Measurements from ENCODE around the gene GOLIM4. TPM values are rescaled to one million over a fixed set of nuclear protein-coding genes. Genes with fewer than 3 reads are reported as not detected.

GOLIM4 gene
- polyA plus RNA-seq, 1 of the 3 experiments (the other 2 are of a cell fraction), result 42.3 TPM

DNA sequence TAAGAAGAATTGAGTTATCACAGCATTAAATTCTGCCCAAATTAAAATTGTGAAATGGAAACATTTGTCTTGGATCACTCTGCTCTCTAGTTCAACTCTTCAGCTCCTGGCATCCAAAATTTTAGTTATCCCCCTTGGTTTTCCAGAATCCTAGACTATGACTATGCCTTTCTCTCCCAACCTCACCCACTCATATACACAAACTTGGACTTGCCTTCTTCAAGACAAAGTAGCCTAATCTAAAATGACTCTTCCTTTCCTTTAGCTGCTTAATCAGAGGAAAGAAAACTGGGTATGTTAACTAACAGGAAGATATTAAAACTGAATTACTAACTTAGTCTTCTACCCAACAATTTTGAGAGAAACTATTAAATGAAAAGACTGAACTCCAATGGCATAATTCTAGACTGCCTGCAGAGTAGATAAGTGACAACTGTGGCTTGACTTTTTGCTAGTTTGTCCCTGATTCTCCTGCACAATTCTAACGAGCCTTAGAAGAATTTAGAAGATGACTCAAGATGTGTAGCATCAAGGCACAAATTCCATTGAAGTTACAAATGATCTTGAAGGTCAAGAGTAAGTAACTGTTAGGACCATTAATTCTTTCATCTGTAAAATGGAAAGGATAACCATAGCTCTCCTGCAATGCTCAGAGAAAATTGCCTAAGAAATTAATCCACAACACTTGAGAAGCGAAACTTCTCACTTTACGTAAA, 5.2 kb upstream of the GOLIM4 start:
- Histone ChIP-seq H3K9me2 (no peaks in the 10 kb centered on the region), H3K79me2 (ENCODE audit: insufficient read depth) (no peaks in the 10 kb centered on the region), H3K4me1 (ENCODE audit: control insufficient read depth in 1 of 2, insufficient read depth in 2 of 2, low read depth in 1 of 2, low read length in 1 of 2) (peaks cover 5 to 14% of the 10 kb centered on the region in 2 experiments; a peak in 3 of 4 replicates), H3K4me2 (peak overlapping the region; percentile 60), H3K27me3 (ENCODE audit: insufficient read depth) (no peaks in the 10 kb centered on the region), H3K36me3 (replicated peaks in 1 of 2; ENCODE audit: control insufficient read depth in 1 of 2, insufficient read depth in 2 of 2, low read length in 1 of 2) (no peaks in the 10 kb centered on the region), H2AFZ (ENCODE audit: low read depth) (peak overlapping the region; percentile 80; the same call in 1 of the 2 replicates), H3K9ac (0 out of 2 replicates have a peak overlapping the region, but pooled peaks have one; percentile 32), H3K4me3 (ENCODE audit: low read depth in 2 of 2, low read length in 1 of 2) (no peak overlapping the region), H4K20me1 (ENCODE audit: insufficient read depth) (no peaks in the 10 kb centered on the region), H3K9me3 (no peaks in the 10 kb centered on the region), H3F3A (replicated peaks; ENCODE audit: insufficient read depth) (peaks cover 44% of the 10 kb centered on the region), H3K27ac (ENCODE audit: low read depth in 2 of 2, low read length in 1 of 2) (peak overlapping the region in 1 of 2 experiments; percentile 70; a peak in 2 of 4 replicates)
- 61% methylated on average over 3 of the region's 3 CpGs for WGBS (ENCODE audit: low lambda C conversion rate)
- peak; percentile 34; the same call in 1 of the 2 replicates for TF ChIP-seq FOSL2 (IDR thresholded peaks at IDR 0.05; ENCODE audit: borderline replicate concordance, low read depth)
- no peak for TF ChIP-seq RAD21 (IDR thresholded peaks at IDR 0.05; ENCODE audit: low read length)
- TF ChIP-seq, protein P1, sequence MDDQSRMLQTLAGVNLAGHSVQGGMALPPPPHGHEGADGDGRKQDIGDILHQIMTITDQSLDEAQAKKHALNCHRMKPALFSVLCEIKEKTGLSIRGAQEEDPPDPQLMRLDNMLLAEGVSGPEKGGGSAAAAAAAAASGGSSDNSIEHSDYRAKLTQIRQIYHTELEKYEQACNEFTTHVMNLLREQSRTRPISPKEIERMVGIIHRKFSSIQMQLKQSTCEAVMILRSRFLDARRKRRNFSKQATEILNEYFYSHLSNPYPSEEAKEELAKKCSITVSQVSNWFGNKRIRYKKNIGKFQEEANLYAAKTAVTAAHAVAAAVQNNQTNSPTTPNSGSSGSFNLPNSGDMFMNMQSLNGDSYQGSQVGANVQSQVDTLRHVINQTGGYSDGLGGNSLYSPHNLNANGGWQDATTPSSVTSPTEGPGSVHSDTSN (IDR thresholded peaks at IDR 0.05), result peak; percentile 38; the same call in 1 of the 2 replicates
- no peak for TF ChIP-seq GATA2 (CRISPR knock-in tag; IDR thresholded peaks at IDR 0.05)
- no peak for TF ChIP-seq NFIC (IDR thresholded peaks at IDR 0.05; ENCODE audit: borderline replicate concordance)
- peak; percentile 73 for TF ChIP-seq TCF12 (IDR thresholded peaks at IDR 0.05)
- TF ChIP-seq TEAD4 (IDR thresholded peaks at IDR 0.05; ENCODE audit: borderline replicate concordance, insufficient read depth), result 0 out of 2 replicates have a peak, but pooled peaks have one; percentile 34
- peak in 1 of 2 experiments; percentile 53; a peak in 1 of 4 replicates for TF ChIP-seq EP300 (IDR thresholded peaks at IDR 0.05; ENCODE audit: borderline replicate concordance in 1 of 2, low read depth in 1 of 2, low read length in 1 of 2)
- TF ChIP-seq YY1 (IDR thresholded peaks at IDR 0.05; ENCODE audit: low read depth), result no peak
- peak; percentile 23; the same call in 1 of the 2 replicates for TF ChIP-seq JUND (IDR thresholded peaks at IDR 0.05)
- TF ChIP-seq SMC3 (IDR thresholded peaks at IDR 0.05; ENCODE audit: low read depth, low read length), result no peak
- TF ChIP-seq, protein P2, sequence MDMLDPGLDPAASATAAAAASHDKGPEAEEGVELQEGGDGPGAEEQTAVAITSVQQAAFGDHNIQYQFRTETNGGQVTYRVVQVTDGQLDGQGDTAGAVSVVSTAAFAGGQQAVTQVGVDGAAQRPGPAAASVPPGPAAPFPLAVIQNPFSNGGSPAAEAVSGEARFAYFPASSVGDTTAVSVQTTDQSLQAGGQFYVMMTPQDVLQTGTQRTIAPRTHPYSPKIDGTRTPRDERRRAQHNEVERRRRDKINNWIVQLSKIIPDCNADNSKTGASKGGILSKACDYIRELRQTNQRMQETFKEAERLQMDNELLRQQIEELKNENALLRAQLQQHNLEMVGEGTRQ (IDR thresholded peaks at IDR 0.05; ENCODE audit: borderline replicate concordance, low read depth, low read length), result no peak
- no peak for DNase-seq
- CTCF ChIA-PET, result interaction anchor here (1.0 to 1.5 kb wide), 3 partner anchors 53 to 64 kb away, joined by 3 to 6 read pairs (median 5); no protein-coding TSS in a partner anchor
- POLR2A ChIA-PET, result no interaction called here

DNA sequence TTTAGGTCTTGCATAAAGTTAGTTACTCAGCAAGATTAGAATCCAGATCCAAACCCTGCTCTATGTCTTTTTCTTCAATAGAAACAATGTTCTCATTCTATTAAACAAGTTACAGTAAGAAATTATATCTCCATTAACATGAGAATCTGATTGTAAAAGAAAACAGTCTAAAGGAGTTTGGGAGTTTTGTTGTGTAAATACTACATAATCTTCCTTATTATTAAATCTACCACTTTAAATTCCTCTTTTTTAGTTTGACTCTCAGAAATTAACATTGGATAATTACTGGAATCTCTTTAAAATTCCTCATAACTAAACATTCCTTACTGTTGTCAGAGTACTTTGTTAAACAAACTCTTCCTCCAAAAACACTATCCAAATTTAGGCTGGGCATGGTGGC, 1.7 kb upstream of the GOLIM4 start:
- H3K4me1 ChIP-seq (ENCODE audit: control insufficient read depth in 1 of 2, insufficient read depth in 2 of 2, low read depth in 1 of 2, low read length in 1 of 2), result peaks cover 11 to 14% of the 10 kb centered on the region in 2 experiments; a peak in 3 of 4 replicates
- H3K27me3 ChIP-seq (ENCODE audit: insufficient read depth), result no peaks in the 10 kb centered on the region
- H3K79me2 ChIP-seq (ENCODE audit: insufficient read depth), result peaks cover 26% of the 10 kb centered on the region
- DNase-seq, result no peak
- no peak overlapping the region for H3K4me2 ChIP-seq
- CTCF ChIA-PET, result interaction anchor here (1.5 to 4.7 kb wide), 2 partner anchors 41 to 49 kb away, joined by 5 to 32 read pairs; no protein-coding TSS in a partner anchor
- no peaks in the 10 kb centered on the region for H3K36me3 ChIP-seq (replicated peaks in 1 of 2; ENCODE audit: control insufficient read depth in 1 of 2, insufficient read depth in 2 of 2, low read length in 1 of 2)
- peak overlapping the region; percentile 88 to 89; a peak in 3 of 4 replicates for H3K27ac ChIP-seq (ENCODE audit: low read depth in 2 of 2, low read length in 1 of 2)
- H3K4me3 ChIP-seq (ENCODE audit: low read depth in 2 of 2, low read length in 1 of 2), result no peak overlapping the region
- no peaks in the 10 kb centered on the region for H3K9me3 ChIP-seq
- no peak overlapping the region for H3K9ac ChIP-seq
- H4K20me1 ChIP-seq (ENCODE audit: insufficient read depth), result peaks cover 21% of the 10 kb centered on the region
- POLR2A ChIA-PET, result no interaction called here
- H2AFZ ChIP-seq (ENCODE audit: low read depth), result peak overlapping the region; percentile 68; the same call in 1 of the 2 replicates
- H3F3A ChIP-seq (replicated peaks; ENCODE audit: insufficient read depth), result peaks cover 54% of the 10 kb centered on the region
- H3K9me2 ChIP-seq, result no peaks in the 10 kb centered on the region
- TF ChIP-seq TCF12 (IDR thresholded peaks at IDR 0.05) (no peak), TEAD4 (IDR thresholded peaks at IDR 0.05; ENCODE audit: borderline replicate concordance, insufficient read depth) (no peak), TAF1 (IDR thresholded peaks at IDR 0.05; ENCODE audit: borderline replicate concordance, low read depth, low read length) (no peak), RCOR1 (IDR thresholded peaks at IDR 0.05; ENCODE audit: low read length) (no peak), MEF2A (IDR thresholded peaks at IDR 0.05; ENCODE audit: borderline replicate concordance, low read depth) (no peak), GABPA (IDR thresholded peaks at IDR 0.05; ENCODE audit: low read depth) (no peak), CHD2 (IDR thresholded peaks at IDR 0.05; ENCODE audit: low read length, partially characterized antibody) (no peak), NFIC (IDR thresholded peaks at IDR 0.05; ENCODE audit: borderline replicate concordance) (no peak), POLR2AphosphoS5 (IDR thresholded peaks at IDR 0.05; ENCODE audit: low read depth, low read length) (no peak), GATA2 (CRISPR knock-in tag; IDR thresholded peaks at IDR 0.05) (no peak), RXRA (IDR thresholded peaks at IDR 0.05; ENCODE audit: borderline replicate concordance, low read depth) (no peak)
- TF ChIP-seq, protein P2 (IDR thresholded peaks at IDR 0.05; ENCODE audit: borderline replicate concordance, low read depth, low read length), result no peak
- TF ChIP-seq, protein P3, sequence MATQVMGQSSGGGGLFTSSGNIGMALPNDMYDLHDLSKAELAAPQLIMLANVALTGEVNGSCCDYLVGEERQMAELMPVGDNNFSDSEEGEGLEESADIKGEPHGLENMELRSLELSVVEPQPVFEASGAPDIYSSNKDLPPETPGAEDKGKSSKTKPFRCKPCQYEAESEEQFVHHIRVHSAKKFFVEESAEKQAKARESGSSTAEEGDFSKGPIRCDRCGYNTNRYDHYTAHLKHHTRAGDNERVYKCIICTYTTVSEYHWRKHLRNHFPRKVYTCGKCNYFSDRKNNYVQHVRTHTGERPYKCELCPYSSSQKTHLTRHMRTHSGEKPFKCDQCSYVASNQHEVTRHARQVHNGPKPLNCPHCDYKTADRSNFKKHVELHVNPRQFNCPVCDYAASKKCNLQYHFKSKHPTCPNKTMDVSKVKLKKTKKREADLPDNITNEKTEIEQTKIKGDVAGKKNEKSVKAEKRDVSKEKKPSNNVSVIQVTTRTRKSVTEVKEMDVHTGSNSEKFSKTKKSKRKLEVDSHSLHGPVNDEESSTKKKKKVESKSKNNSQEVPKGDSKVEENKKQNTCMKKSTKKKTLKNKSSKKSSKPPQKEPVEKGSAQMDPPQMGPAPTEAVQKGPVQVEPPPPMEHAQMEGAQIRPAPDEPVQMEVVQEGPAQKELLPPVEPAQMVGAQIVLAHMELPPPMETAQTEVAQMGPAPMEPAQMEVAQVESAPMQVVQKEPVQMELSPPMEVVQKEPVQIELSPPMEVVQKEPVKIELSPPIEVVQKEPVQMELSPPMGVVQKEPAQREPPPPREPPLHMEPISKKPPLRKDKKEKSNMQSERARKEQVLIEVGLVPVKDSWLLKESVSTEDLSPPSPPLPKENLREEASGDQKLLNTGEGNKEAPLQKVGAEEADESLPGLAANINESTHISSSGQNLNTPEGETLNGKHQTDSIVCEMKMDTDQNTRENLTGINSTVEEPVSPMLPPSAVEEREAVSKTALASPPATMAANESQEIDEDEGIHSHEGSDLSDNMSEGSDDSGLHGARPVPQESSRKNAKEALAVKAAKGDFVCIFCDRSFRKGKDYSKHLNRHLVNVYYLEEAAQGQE (IDR thresholded peaks at IDR 0.05; ENCODE audit: low read depth, low read length), result no peak
